GM06990 (cell line): ENCODE measurements around the gene WNK3.
A peak's percentile ranks its signal among the peaks of the same experiment; 100 is the strongest.

Source experiments
- DNase-seq: peaks from one replicate; pipeline ENCODE4 v3.0.0-alpha.2; 2011; ENCODE audit not compliant: insufficient read length; ENCODE audit errors: extremely low read depth
- H3K27me3 ChIP-seq: replicated peaks from 2 replicates; pipeline ENCODE4 v1.6.0; 2011; ENCODE audit warnings: low read length; ENCODE audit not compliant: control insufficient read depth, insufficient read depth
- H3K36me3 ChIP-seq: 2 replicates; pipeline ENCODE4 v1.5.1; 2011; ENCODE audit warnings: low read length; ENCODE audit not compliant: control insufficient read depth, insufficient read depth
- H3K4me3 ChIP-seq: replicated peaks from 2 replicates; pipeline ENCODE4 v1.5.1; 2011; ENCODE audit warnings: low read depth, mild to moderate bottlenecking, control low read depth, low read length
- TF ChIP-seq, protein P1 (sequence below): IDR thresholded peaks from 2 replicates; pipeline ENCODE4 v1.5.1; 2011; ENCODE audit warnings: low read length, control low read depth, mild to moderate bottlenecking, inconsistent platforms; ENCODE audit not compliant: insufficient read depth, poor library complexity, severe bottlenecking

WNK3 gene

DNA sequence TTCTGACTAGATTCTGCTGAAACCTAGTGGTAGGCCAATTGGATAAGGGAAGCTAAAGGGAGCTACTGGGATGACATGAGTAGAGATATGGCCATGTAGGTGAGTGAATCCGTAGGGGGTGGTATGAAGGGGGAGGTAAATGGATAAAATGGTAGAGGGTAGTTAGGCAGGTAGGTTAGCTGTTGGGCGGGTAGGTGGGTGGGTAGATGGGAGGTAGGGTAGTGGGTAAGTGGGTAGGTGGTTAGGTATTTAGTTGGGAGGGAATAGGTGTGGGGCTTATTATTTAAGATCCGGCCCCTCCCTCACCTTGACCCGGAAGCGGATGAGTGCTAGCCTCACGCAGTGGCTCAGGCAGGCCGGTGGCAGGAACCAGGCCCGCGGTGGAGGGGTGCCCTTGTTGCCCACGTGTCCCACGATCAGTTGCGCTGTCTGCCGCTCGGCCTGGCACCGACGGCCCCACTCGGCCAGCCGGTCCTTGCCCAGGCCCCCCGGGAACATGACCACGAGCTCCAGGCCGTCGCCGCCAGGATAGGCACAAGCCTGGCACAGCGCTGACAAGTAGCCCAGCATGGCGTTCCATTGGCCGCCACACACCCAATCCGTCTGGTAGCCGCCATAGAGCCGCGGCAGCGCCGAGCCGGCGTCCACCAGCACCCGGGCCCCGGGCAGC, 175.5 kb downstream of the WNK3 start:
- peak; percentile 71 for DNase-seq

DNA sequence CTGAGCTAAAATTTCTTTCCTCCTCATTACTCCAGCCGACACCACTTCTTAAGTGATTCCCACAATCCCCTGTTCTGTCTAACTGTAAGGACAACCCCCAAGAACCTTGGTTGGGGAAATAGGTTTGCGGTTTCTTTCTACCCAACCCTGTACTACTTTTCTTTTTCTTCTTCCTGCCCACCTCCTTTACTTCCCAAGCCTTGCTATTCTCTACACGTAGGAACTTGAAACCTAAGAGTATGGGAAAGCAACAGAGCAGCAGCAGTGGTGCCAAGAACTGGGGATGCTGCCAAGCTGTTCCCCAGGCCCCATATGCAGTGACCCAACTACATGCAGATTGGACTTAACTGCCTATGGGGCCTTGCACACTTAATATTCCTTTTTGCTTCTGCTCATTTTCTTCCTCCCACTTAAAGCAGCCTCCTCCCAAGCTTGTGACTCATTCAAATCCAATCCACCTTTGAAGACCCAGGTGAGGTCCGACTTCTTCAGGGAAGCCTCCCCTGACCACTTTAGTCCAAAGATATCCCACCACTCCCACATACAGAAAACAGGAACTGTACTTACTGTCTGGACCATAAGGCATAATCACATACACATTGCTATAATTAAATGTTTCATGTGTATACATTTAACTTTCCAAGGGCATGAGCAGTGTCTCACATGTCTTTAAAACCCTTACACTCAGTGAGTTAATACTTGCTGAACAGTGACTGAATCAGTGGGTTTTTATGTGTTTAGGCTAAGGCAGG, 176.5 kb downstream of the WNK3 start:
- Histone ChIP-seq H3K27me3 (no peaks in the 10 kb centered on the region), H3K36me3 (no peaks in the 10 kb centered on the region), H3K4me3 (peak overlapping the region; percentile 78)
- TF ChIP-seq, protein P1, sequence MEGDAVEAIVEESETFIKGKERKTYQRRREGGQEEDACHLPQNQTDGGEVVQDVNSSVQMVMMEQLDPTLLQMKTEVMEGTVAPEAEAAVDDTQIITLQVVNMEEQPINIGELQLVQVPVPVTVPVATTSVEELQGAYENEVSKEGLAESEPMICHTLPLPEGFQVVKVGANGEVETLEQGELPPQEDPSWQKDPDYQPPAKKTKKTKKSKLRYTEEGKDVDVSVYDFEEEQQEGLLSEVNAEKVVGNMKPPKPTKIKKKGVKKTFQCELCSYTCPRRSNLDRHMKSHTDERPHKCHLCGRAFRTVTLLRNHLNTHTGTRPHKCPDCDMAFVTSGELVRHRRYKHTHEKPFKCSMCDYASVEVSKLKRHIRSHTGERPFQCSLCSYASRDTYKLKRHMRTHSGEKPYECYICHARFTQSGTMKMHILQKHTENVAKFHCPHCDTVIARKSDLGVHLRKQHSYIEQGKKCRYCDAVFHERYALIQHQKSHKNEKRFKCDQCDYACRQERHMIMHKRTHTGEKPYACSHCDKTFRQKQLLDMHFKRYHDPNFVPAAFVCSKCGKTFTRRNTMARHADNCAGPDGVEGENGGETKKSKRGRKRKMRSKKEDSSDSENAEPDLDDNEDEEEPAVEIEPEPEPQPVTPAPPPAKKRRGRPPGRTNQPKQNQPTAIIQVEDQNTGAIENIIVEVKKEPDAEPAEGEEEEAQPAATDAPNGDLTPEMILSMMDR, result no peak
- no peak for DNase-seq

More for the DNA sequence above, 175.5 kb downstream of the WNK3 start:
- H3K4me3 ChIP-seq, result peak overlapping the region; percentile 78
- no peaks in the 10 kb centered on the region for H3K36me3 ChIP-seq
- H3K27me3 ChIP-seq, result no peaks in the 10 kb centered on the region
- TF ChIP-seq, protein P1, result no peak

DNA sequence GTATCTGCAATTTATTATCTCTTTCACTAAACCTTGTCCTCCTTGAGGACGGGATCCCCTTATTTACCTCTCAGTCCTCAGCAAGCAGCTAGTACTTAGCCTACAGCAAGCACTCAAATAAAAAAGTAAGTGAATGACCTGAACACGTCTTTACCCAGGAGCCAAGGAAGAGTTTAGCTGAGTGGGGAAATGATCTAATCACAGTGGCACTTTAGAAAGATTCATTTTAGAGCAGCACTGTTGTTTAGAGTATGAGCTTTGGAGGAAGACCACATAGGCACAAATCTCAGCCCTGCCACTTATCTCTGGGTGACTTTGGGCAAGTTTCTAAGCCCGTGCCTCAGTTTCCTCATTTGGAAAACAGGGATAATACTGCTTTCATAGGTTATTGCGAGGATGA, 177.4 kb downstream of the WNK3 start:
- Histone ChIP-seq H3K27me3 (no peaks in the 10 kb centered on the region), H3K36me3 (no peaks in the 10 kb centered on the region), H3K4me3 (peak overlapping the region; percentile 78)
- DNase-seq, result no peak
- TF ChIP-seq, protein P1, result no peak

DNA sequence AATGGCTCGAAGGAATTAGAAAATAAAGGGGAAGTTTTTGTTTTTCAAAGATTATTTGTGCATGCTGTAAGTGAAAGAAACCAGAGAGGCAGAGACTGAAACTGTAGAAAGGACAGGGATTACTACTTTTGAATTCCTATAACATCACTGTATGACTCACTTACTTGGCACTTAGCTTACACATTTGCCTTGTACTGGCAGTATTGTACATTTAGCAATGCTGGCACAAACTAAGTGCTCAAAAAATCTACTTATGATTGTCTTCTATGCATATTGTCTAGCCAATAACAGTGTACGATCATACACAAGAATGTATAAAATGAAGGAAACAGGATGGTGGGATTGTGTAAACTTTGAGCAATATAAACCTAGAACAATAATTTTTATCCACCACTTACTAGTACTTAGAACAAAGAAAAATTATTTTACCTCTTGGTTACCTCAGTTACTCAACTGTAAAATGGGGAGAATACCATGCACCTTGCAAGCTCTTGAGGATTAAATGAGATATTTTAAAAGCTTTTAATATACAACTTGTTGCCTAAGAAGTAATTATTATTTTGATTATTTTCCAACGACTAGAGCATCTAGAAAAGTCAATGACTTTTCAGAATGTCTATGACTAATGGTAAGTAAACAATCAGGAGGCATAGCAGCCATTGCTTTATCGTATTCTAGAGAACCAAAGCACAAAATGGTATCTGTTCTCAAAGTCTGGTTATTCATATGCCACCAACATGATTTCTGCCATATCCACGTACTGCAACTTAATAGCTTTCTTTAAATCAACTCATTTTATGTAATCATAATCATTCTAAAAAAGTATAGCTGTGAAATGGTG, 179.5 kb downstream of the WNK3 start:
- no peak for DNase-seq
- no peak overlapping the region for H3K4me3 ChIP-seq
- H3K27me3 ChIP-seq, result no peaks in the 10 kb centered on the region
- peaks cover 4% of the 10 kb centered on the region for H3K36me3 ChIP-seq
- TF ChIP-seq, protein P1, result no peak

DNA sequence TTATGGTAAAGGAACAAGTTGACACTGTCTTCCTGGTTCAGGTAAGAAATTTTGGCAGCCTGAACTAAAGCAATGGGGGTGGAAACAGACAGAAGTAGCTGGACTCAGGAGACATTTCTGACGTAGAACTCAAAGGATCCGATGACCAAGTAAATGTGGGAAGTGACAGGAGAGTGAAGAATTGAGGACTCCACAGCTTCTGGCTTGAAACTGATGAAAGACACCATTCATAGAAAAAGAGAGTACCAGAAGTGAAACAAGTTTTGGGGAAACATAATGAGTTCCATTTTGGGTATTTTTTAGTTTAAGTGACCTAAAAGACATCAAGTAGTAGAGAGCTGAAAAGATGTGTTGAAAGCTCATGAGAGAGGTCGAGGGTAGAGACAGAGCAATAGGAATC, 180.5 kb downstream of the WNK3 start:
- H3K27me3 ChIP-seq, result no peaks in the 10 kb centered on the region
- H3K36me3 ChIP-seq, result peaks cover 4% of the 10 kb centered on the region
- no peak for DNase-seq
- TF ChIP-seq, protein P1, result no peak
- H3K4me3 ChIP-seq, result no peak overlapping the region
